Measurements from ENCODE around the gene ARHGAP22. TPM values are rescaled to one million over a fixed set of nuclear protein-coding genes. Genes with fewer than 3 reads are reported as not detected.
A peak's percentile ranks its signal among the peaks of the same experiment; 100 is the strongest.

Gene ARHGAP22
- total RNA-seq, 1 donor from 2014 or later: 1.0 TPM

GRCh38 chr10:48608976-48609375 is 4.1 kb upstream of the ARHGAP22 start:
- no peak overlapping the region for H3K4me3 ChIP-seq (ENCODE audit: low read length in 3 of 3)
- H3K4me1 ChIP-seq (ENCODE audit: control insufficient read depth in 3 of 3, insufficient read depth in 3 of 3, low read length in 3 of 3): peaks cover 10 to 17% (median 16%) of the 10 kb centered on the region in 3 donors
- no peak overlapping the region for H3K27ac ChIP-seq (ENCODE audit: low read depth, low read length)
- peaks cover 2 to 21% (median 7%) of the 10 kb centered on the region in 3 donors for H3K27me3 ChIP-seq (ENCODE audit: control insufficient read depth in 3 of 3, insufficient read depth in 3 of 3, low read length in 3 of 3)
- peaks cover 0 to 2% (median 0%) of the 10 kb centered on the region in 3 donors for H3K36me3 ChIP-seq (ENCODE audit: control insufficient read depth in 3 of 3, insufficient read depth in 3 of 3, low read length in 3 of 3)
- no peaks in the 10 kb centered on the region for H3K9me3 ChIP-seq (ENCODE audit: control insufficient read depth in 3 of 3, low read length in 3 of 3)
- no peak overlapping the region for H3K9ac ChIP-seq (ENCODE audit: low read depth in 1 of 3, low read length in 3 of 3)

DNA sequence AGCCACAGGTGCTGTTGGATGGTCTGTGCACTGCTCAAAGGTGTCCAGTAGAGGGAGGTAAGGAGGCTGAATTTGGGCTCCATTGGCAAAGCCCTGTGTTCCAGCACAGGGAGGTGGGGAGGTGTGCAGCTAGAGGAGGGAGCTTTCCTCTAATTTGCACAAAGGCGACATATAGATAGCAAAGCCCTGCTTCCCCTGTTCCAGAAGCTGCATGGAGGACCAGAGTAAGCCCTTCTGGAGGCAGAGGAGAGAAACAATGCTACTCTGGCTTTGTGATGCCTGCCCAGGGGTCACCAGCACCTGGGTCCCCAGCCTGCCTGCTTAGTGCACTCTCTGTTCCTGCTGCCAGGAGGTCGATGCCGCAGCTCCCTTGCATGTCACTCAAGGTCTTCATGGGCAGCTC is 3.4 kb upstream of the ARHGAP22 start:
- peaks cover 10 to 19% (median 18%) of the 10 kb centered on the region in 3 donors for H3K4me1 ChIP-seq (ENCODE audit: control insufficient read depth in 3 of 3, insufficient read depth in 3 of 3, low read length in 3 of 3)
- no peak overlapping the region for H3K4me3 ChIP-seq (ENCODE audit: low read length in 3 of 3)
- no peaks in the 10 kb centered on the region for H3K9me3 ChIP-seq (ENCODE audit: control insufficient read depth in 3 of 3, low read length in 3 of 3)
- H3K27ac ChIP-seq (ENCODE audit: low read depth, low read length): no peak overlapping the region
- peaks cover 0 to 2% (median 0%) of the 10 kb centered on the region in 3 donors for H3K36me3 ChIP-seq (ENCODE audit: control insufficient read depth in 3 of 3, insufficient read depth in 3 of 3, low read length in 3 of 3)
- no peak overlapping the region for H3K9ac ChIP-seq (ENCODE audit: low read depth in 1 of 3, low read length in 3 of 3)
- peaks cover 3 to 28% (median 13%) of the 10 kb centered on the region in 3 donors for H3K27me3 ChIP-seq (ENCODE audit: control insufficient read depth in 3 of 3, insufficient read depth in 3 of 3, low read length in 3 of 3)

GRCh38 chr10:48607356-48608278 is 2.7 kb upstream of the ARHGAP22 start:
- H3K4me1 ChIP-seq (ENCODE audit: control insufficient read depth in 3 of 3, insufficient read depth in 3 of 3, low read length in 3 of 3): peaks cover 10 to 19% (median 18%) of the 10 kb centered on the region in 3 donors
- H3K9ac ChIP-seq (ENCODE audit: low read depth in 1 of 3, low read length in 3 of 3): no peak overlapping the region
- H3K27me3 ChIP-seq (ENCODE audit: control insufficient read depth in 3 of 3, insufficient read depth in 3 of 3, low read length in 3 of 3): peaks cover 3 to 33% (median 16%) of the 10 kb centered on the region in 3 donors
- no peaks in the 10 kb centered on the region for H3K9me3 ChIP-seq (ENCODE audit: control insufficient read depth in 3 of 3, low read length in 3 of 3)
- no peak overlapping the region for H3K4me3 ChIP-seq (ENCODE audit: low read length in 3 of 3)
- peak overlapping the region; percentile 54 for H3K27ac ChIP-seq (ENCODE audit: low read depth, low read length)
- H3K36me3 ChIP-seq (ENCODE audit: control insufficient read depth in 3 of 3, insufficient read depth in 3 of 3, low read length in 3 of 3): peaks cover 0 to 2% (median 0%) of the 10 kb centered on the region in 3 donors

- Histone ChIP-seq H3K9ac (ENCODE audit: low read depth in 1 of 3, low read length in 3 of 3) (no peak overlapping the region), H3K36me3 (ENCODE audit: control insufficient read depth in 3 of 3, insufficient read depth in 3 of 3, low read length in 3 of 3) (peaks cover 0 to 2% (median 0%) of the 10 kb centered on the region in 3 donors), H3K4me1 (ENCODE audit: control insufficient read depth in 3 of 3, insufficient read depth in 3 of 3, low read length in 3 of 3) (peaks cover 10 to 19% (median 18%) of the 10 kb centered on the region in 3 donors), H3K4me3 (ENCODE audit: low read length in 3 of 3) (no peak overlapping the region), H3K27ac (ENCODE audit: low read depth, low read length) (peak overlapping the region; percentile 54), H3K27me3 (ENCODE audit: control insufficient read depth in 3 of 3, insufficient read depth in 3 of 3, low read length in 3 of 3) (peaks cover 3 to 30% (median 17%) of the 10 kb centered on the region in 3 donors), H3K9me3 (ENCODE audit: control insufficient read depth in 3 of 3, low read length in 3 of 3) (no peaks in the 10 kb centered on the region)
Measured at GRCh38 chr10:48606530-48607355, 1.9 kb upstream of the ARHGAP22 start.

- peaks cover 10 to 19% (median 18%) of the 10 kb centered on the region in 3 donors for H3K4me1 ChIP-seq (ENCODE audit: control insufficient read depth in 3 of 3, insufficient read depth in 3 of 3, low read length in 3 of 3)
- no peak overlapping the region for H3K27ac ChIP-seq (ENCODE audit: low read depth, low read length)
- peaks cover 0 to 2% (median 0%) of the 10 kb centered on the region in 3 donors for H3K36me3 ChIP-seq (ENCODE audit: control insufficient read depth in 3 of 3, insufficient read depth in 3 of 3, low read length in 3 of 3)
- peaks cover 3 to 30% (median 17%) of the 10 kb centered on the region in 3 donors for H3K27me3 ChIP-seq (ENCODE audit: control insufficient read depth in 3 of 3, insufficient read depth in 3 of 3, low read length in 3 of 3)
- no peak overlapping the region for H3K4me3 ChIP-seq (ENCODE audit: low read length in 3 of 3)
- no peaks in the 10 kb centered on the region for H3K9me3 ChIP-seq (ENCODE audit: control insufficient read depth in 3 of 3, low read length in 3 of 3)
- H3K9ac ChIP-seq (ENCODE audit: low read depth in 1 of 3, low read length in 3 of 3): no peak overlapping the region
Measured at GRCh38 chr10:48605786-48606529, 1.1 kb upstream of the ARHGAP22 start.

GRCh38 chr10:48604039-48604990 is 558 bp downstream of the ARHGAP22 start:
- peaks cover 10 to 21% (median 19%) of the 10 kb centered on the region in 3 donors for H3K4me1 ChIP-seq (ENCODE audit: control insufficient read depth in 3 of 3, insufficient read depth in 3 of 3, low read length in 3 of 3)
- H3K27me3 ChIP-seq (ENCODE audit: control insufficient read depth in 3 of 3, insufficient read depth in 3 of 3, low read length in 3 of 3): peaks cover 3 to 30% (median 17%) of the 10 kb centered on the region in 3 donors
- H3K4me3 ChIP-seq (ENCODE audit: low read length in 3 of 3): peak overlapping the region; percentile 56 to 78 (median 70)
- peaks cover 0 to 2% (median 0%) of the 10 kb centered on the region in 3 donors for H3K36me3 ChIP-seq (ENCODE audit: control insufficient read depth in 3 of 3, insufficient read depth in 3 of 3, low read length in 3 of 3)
- peak overlapping the region; percentile 40 to 64 (median 51) for H3K9ac ChIP-seq (ENCODE audit: low read depth in 1 of 3, low read length in 3 of 3)
- no peaks in the 10 kb centered on the region for H3K9me3 ChIP-seq (ENCODE audit: control insufficient read depth in 3 of 3, low read length in 3 of 3)
- no peak overlapping the region for H3K27ac ChIP-seq (ENCODE audit: low read depth, low read length)

DNA sequence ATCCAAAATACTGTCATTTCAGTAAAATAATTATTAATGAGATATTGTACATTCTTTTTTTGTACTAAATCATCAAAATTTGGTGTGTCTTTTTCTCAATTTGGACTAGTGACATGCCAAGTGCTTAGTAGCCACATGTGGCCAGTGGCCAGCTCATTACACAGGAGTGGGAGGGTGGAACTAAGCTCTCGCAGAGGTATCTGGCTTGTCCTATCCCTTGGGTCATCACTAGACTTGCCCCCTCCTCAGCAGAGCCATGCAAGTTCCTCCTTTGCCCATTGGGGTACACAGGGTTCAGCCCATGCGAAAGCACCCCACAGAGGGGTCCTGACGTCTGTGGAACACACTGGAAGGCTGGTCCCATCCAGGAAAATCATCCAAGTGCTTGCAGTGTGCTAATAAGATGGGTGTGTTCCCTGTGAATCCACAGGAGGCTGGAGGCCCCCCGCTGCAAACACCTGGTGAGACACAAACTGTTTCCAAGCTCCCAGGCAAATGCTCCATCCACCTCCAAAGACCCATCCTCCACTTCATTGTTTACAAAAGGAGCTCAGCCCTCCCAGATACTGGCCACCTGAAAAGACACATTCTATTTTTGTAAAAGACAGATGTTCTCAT is 1.3 kb downstream of the ARHGAP22 start:
- Histone ChIP-seq H3K27ac (ENCODE audit: low read depth, low read length) (no peak overlapping the region), H3K9me3 (ENCODE audit: control insufficient read depth in 3 of 3, low read length in 3 of 3) (no peaks in the 10 kb centered on the region), H3K27me3 (ENCODE audit: control insufficient read depth in 3 of 3, insufficient read depth in 3 of 3, low read length in 3 of 3) (peaks cover 3 to 30% (median 17%) of the 10 kb centered on the region in 3 donors), H3K4me1 (ENCODE audit: control insufficient read depth in 3 of 3, insufficient read depth in 3 of 3, low read length in 3 of 3) (peaks cover 10 to 21% (median 19%) of the 10 kb centered on the region in 3 donors), H3K4me3 (ENCODE audit: low read length in 3 of 3) (peak overlapping the region in 2 of 3 donors; percentile 22 to 78), H3K36me3 (ENCODE audit: control insufficient read depth in 3 of 3, insufficient read depth in 3 of 3, low read length in 3 of 3) (peaks cover 0 to 2% (median 0%) of the 10 kb centered on the region in 3 donors), H3K9ac (ENCODE audit: low read depth in 1 of 3, low read length in 3 of 3) (peak overlapping the region in 1 of 3 donors; percentile 57)

DNA sequence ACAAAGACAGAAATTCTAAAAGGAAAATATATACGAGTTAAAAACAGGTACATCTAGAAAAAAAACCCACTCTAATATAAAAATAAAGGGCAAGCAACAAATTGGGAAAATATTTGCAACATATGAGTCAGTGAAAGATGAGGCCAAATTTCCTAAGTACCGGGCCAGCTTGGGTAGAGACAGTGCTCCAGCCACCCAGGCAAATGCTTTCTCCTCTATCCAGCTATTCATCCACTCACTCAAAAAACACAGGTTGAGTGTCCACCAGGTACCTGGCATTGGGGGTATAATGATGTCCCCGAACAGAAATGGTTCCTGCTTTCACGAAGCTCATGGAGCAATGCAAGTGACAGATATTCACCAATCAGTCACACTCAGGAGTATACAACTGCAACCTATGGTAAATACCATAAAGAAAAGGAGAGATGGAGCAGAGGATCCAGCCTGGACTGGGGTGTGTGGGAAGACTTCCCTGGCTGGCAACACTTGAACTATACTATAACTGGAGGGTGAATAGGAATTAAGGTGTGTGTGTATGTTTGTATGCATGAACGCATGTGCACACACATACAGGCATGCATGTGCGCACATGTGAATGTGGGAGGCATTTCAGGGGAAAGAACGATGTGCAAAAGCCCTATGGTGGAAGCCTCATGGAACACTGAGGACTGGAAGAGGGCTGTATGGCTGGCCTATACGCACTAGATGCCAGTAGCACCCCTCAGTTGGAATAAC is 2.3 kb downstream of the ARHGAP22 start:
- Histone ChIP-seq H3K4me3 (ENCODE audit: low read length in 3 of 3) (no peak overlapping the region), H3K9ac (ENCODE audit: low read depth in 1 of 3, low read length in 3 of 3) (no peak overlapping the region), H3K36me3 (ENCODE audit: control insufficient read depth in 3 of 3, insufficient read depth in 3 of 3, low read length in 3 of 3) (peaks cover 0 to 2% (median 0%) of the 10 kb centered on the region in 3 donors), H3K4me1 (ENCODE audit: control insufficient read depth in 3 of 3, insufficient read depth in 3 of 3, low read length in 3 of 3) (peaks cover 9 to 20% (median 16%) of the 10 kb centered on the region in 3 donors), H3K9me3 (ENCODE audit: control insufficient read depth in 3 of 3, low read length in 3 of 3) (no peaks in the 10 kb centered on the region), H3K27ac (ENCODE audit: low read depth, low read length) (no peak overlapping the region), H3K27me3 (ENCODE audit: control insufficient read depth in 3 of 3, insufficient read depth in 3 of 3, low read length in 3 of 3) (peaks cover 3 to 30% (median 17%) of the 10 kb centered on the region in 3 donors)
